GM13976 (cell line): ENCODE data around the gene VAT1L.
"Not testable (repeated sequence)": the region's sequence is repeated elsewhere in the genome, so short reads cannot be mapped to it uniquely, and the experiment has no call there.

Experiments used
- DNase-seq: peaks from one replicate; pipeline ENCODE4 v3.0.0; 2012; ENCODE audit warnings: low spot score
- in situ Hi-C: fragments of 300-500 bp; cut with MboI; formaldehyde crosslinking; loops from one replicate; pipeline ENCODE4 v1.12.0; 2022; ENCODE audit warnings: low sequenced_read_pairs, mixed read lengths, inconsistent platforms; ENCODE audit not compliant: unreplicated experiment
- TF ChIP-seq, protein P1 (sequence below): IDR thresholded peaks from 2 replicates; pipeline ENCODE4 v1.5.1; 2012; ENCODE audit warnings: borderline replicate concordance, mild to moderate bottlenecking; ENCODE audit not compliant: insufficient read depth; ENCODE audit errors: extremely low read depth, missing control alignments, control extremely low read depth

VAT1L gene

DNA sequence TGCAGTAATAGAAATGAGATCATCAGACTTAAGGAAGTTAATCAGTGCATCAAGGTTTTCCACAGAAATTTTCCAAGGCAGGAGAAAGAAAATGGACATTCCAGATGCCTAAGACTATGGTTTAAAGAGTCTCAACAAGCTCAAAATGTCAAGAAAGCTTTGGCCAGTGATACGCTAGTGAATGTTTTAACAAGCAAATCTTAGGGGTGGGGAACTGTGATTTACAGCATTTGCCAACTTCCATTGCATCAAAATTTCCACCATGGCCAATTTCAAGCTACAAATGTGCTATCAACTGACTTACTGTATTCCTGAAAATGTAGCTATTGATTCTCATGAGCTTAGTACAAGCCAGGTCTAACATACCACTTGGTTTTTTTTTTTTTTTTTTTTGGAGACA is 151.6 kb downstream of the VAT1L start:
- TF ChIP-seq, protein P1, sequence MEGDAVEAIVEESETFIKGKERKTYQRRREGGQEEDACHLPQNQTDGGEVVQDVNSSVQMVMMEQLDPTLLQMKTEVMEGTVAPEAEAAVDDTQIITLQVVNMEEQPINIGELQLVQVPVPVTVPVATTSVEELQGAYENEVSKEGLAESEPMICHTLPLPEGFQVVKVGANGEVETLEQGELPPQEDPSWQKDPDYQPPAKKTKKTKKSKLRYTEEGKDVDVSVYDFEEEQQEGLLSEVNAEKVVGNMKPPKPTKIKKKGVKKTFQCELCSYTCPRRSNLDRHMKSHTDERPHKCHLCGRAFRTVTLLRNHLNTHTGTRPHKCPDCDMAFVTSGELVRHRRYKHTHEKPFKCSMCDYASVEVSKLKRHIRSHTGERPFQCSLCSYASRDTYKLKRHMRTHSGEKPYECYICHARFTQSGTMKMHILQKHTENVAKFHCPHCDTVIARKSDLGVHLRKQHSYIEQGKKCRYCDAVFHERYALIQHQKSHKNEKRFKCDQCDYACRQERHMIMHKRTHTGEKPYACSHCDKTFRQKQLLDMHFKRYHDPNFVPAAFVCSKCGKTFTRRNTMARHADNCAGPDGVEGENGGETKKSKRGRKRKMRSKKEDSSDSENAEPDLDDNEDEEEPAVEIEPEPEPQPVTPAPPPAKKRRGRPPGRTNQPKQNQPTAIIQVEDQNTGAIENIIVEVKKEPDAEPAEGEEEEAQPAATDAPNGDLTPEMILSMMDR = no peak
- in situ Hi-C loops = no loop called here
- no peak for DNase-seq

DNA sequence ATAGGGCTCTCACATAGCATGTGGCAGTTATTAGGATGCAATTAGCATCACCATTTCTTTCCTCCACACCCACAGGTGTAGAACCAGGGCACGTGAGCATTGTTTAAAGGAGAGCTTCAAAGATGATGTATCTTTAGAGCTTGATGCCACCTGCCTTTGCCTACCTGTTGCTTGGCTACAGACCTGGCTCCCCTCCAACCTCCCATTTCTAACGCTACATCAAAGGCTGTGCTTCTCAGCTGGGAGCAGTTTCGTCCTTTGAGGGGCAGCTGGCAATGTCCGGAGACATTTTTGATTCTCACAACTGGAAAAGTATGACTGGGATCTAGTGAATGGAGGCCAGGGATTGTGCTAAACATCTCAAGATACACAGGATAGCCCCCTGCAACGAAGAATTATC is 155.4 kb downstream of the VAT1L start:
- in situ Hi-C loops = no loop called here
- TF ChIP-seq, protein P1 = no peak
- no peak for DNase-seq

DNA sequence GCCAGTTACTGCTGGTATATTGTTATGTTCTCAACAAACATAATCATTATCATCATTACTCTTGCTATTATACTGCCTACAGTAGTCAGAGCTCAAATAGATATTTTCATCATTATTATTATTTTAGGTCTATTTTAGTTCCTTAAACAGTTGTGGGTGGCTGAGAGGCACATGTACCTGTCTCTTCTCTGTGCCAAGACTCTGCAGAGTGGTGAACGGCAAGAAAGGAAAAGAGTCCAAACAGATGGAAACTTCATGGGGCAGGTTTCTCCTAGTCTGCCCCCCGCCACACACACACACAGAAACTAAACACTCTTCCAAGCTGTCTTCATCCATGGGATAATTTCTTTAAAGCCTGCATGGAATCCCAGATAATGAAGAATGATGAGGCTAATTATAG is 156.3 kb downstream of the VAT1L start:
- no peak for DNase-seq
- in situ Hi-C loops = no loop called here
- TF ChIP-seq, protein P1 = no peak

DNA sequence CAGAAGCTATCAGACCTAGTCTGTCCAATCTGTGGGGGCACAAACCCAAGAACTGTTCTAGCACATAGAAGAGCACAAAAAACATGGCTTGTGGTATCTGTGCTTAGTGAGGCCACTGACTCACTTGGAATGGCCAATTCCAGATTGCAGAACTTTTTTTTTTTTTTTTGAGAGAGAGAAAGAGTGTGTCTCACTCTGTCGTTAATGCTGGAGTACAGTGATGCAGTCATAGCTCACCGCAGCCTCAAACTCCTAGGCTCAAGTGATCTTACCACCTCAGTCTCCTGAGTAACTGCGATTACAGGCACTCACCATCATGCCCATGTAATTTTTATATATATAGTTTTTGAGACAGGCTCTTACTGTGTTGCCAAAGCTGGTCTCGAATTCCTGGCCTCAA is 156.8 kb downstream of the VAT1L start:
- in situ Hi-C loops = no loop called here

DNA sequence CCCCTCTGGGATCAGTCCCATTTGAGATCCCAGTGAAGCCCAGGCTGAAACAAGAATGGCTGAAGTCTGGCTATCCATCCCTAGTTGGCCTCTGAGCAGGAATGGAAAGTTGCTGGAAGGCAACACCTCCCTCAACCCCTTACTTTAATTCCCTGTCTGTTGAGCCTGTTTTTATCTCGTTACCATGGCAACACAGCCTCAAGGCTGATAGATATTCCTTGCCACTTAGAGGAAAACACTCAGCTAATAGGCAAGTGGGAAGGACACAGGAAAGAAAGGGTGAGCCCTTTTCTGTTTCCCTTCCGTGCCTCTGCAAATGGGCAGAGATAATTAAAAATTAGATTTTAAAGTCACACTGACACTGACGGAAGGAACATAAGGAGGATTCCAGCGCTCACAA is 158.5 kb downstream of the VAT1L start:
- TF ChIP-seq, protein P1 = no peak
- in situ Hi-C loops = no loop called here
- no peak for DNase-seq

More for the DNA sequence above, 156.8 kb downstream of the VAT1L start:
- TF ChIP-seq, protein P1 = no peak
- no peak for DNase-seq

DNA sequence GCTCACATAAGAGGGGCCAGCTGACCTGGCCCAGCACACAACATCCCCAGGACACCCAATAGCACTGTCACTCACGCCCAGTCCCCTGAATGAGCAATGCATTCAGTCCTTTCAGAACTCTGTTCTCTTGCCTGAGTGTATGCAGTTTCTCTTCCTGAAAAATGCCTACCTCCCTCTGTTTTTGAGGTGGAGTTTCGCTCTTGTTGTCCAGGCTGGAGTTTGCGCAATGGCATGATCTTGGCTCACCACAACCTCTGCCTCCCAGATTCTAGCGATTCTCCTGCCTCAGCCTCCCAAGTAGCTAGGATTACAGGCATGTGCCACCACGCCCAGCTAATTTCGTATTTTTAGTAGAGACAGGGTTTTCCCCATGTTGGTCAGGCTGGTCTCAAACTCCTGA is 159.2 kb downstream of the VAT1L start:
- DNase-seq, in situ Hi-C loops: not testable (repeated sequence)

DNA sequence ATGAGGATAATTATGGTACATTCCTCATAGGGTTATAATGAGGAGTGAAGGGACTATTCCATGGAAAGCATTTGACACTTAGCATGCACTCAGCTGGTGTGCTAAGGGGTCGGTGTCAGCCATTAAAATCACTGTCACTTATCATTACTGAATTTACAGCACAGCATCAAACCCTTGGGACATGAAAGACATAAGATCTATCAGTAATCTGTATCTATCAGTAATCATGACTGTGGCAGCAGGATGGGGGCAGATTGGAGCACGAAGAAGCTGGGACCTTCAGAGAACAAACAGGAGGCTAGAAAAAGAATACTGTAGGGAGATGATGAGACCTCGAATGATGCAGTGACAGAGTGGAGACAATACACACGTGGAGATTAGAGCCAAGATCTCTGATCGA is 160.5 kb downstream of the VAT1L start:
- TF ChIP-seq, protein P1 = no peak
- in situ Hi-C loops = no loop called here
- DNase-seq = no peak
